Stimulated activated CD4-positive, alpha-beta T cell treated with anti-CD3 and anti-CD28 coated beads, Interleukin-4, amount 100 ng/mL, for 48 hours (primary cell): Measurements from ENCODE around the gene PVRIG.
"Not testable (repeated sequence)": the region's sequence is repeated elsewhere in the genome, so short reads cannot be mapped to it uniquely, and the experiment has no call there.

Experiments
- DNase-seq, 2 donors: peaks; one replicate each; pipeline ENCODE4 v3.0.0-alpha.2; 2020; ENCODE audit warnings: low read depth in 2 of 2

PVRIG gene

GRCh38 chr7:100195222-100195621, 24.5 kb upstream of the PVRIG start:
- no peak for DNase-seq

- DNase-seq = not testable (repeated sequence)
Measured at GRCh38 chr7:100195901-100196322, 23.8 kb upstream of the PVRIG start.

GRCh38 chr7:100198266-100198665, 21.5 kb upstream of the PVRIG start:
- DNase-seq = no peak

GRCh38 chr7:100200693-100201092, 19.1 kb upstream of the PVRIG start:
- no peak for DNase-seq

GRCh38 chr7:100204454-100204853, 15.3 kb upstream of the PVRIG start:
- DNase-seq = no peak

- peak in 1 of 2 donors; percentile 40 for DNase-seq
Measured at GRCh38 chr7:100208911-100209408, 10.8 kb upstream of the PVRIG start.

GRCh38 chr7:100209493-100209892, 10.3 kb upstream of the PVRIG start:
- DNase-seq = no peak

GRCh38 chr7:100210805-100211204, 8.9 kb upstream of the PVRIG start:
- DNase-seq = no peak

- peak in 1 of 2 donors; percentile 18 for DNase-seq
Measured at GRCh38 chr7:100211342-100211780, 8.4 kb upstream of the PVRIG start.

GRCh38 chr7:100212631-100213286, 7.0 kb upstream of the PVRIG start:
- no peak for DNase-seq

GRCh38 chr7:100213672-100214071, 6.1 kb upstream of the PVRIG start:
- no peak for DNase-seq

- not testable (repeated sequence) for DNase-seq
Measured at GRCh38 chr7:100214356-100214755, 5.4 kb upstream of the PVRIG start.

- DNase-seq = no peak
Measured at GRCh38 chr7:100215895-100216294, 3.9 kb upstream of the PVRIG start.

- peak; percentile 80 to 83 for DNase-seq
Measured at GRCh38 chr7:100217934-100218333, 1.8 kb upstream of the PVRIG start.

GRCh38 chr7:100219271-100219737, 445 bp upstream of the PVRIG start:
- peak in 1 of 2 donors; percentile 18 for DNase-seq

GRCh38 chr7:100220586-100221230, 959 bp downstream of the PVRIG start:
- DNase-seq = no peak

- peak; percentile 65 to 67 for DNase-seq
Measured at GRCh38 chr7:100221231-100221718, 1.5 kb downstream of the PVRIG start.

GRCh38 chr7:100221767-100222444, 2.2 kb downstream of the PVRIG start:
- no peak for DNase-seq

- no peak for DNase-seq
Measured at GRCh38 chr7:100222445-100223132, 2.8 kb downstream of the PVRIG start.

GRCh38 chr7:100223376-100223927, 3.7 kb downstream of the PVRIG start:
- DNase-seq = not testable (repeated sequence)

- not testable (repeated sequence) for DNase-seq
Measured at GRCh38 chr7:100224891-100225290, 5.1 kb downstream of the PVRIG start.
